GM12865 (cell line): ENCODE data around the gene CNNM2.
"Not testable (repeated sequence)": the region's sequence is repeated elsewhere in the genome, so short reads cannot be mapped to it uniquely, and the experiment has no call there.

Source experiments
- DNase-seq: peaks from one replicate; pipeline ENCODE4 v3.0.0; 2010; ENCODE audit warnings: low read depth
- H3K4me3 ChIP-seq: 2 replicates; pipeline ENCODE4 v1.5.1; 2011; ENCODE audit warnings: mild to moderate bottlenecking, low read depth, low read length, control low read depth
- TF ChIP-seq, protein P1 (sequence below): IDR thresholded peaks from 2 replicates; pipeline ENCODE4 v1.5.1; 2011; ENCODE audit warnings: low read length, control low read depth, low read depth, inconsistent platforms; ENCODE audit not compliant: insufficient read depth; ENCODE audit errors: missing control alignments

The CNNM2 gene

DNA sequence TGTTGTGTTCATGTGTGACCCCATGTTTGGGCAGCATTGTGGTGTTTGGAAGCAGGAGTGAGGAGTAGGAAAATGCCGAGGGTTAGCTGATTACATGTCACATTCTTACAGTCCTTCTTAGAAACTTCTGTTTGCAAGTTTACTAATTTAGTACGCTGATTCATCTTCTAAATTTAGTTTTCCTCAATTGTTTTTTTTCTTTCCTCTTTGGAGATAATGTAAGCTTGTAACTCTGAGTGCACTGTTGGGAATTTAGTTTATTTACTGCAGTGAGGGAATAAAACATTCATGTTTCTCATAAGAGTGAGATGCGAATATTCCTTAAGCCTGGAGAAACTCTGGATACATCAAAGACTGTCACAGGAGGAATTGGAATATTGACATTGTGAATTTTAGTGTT lies 139.9 kb downstream of the CNNM2 start:
- TF ChIP-seq, protein P1, sequence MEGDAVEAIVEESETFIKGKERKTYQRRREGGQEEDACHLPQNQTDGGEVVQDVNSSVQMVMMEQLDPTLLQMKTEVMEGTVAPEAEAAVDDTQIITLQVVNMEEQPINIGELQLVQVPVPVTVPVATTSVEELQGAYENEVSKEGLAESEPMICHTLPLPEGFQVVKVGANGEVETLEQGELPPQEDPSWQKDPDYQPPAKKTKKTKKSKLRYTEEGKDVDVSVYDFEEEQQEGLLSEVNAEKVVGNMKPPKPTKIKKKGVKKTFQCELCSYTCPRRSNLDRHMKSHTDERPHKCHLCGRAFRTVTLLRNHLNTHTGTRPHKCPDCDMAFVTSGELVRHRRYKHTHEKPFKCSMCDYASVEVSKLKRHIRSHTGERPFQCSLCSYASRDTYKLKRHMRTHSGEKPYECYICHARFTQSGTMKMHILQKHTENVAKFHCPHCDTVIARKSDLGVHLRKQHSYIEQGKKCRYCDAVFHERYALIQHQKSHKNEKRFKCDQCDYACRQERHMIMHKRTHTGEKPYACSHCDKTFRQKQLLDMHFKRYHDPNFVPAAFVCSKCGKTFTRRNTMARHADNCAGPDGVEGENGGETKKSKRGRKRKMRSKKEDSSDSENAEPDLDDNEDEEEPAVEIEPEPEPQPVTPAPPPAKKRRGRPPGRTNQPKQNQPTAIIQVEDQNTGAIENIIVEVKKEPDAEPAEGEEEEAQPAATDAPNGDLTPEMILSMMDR, result no peak
- H3K4me3 ChIP-seq, result no peak overlapping the region
- no peak for DNase-seq

GRCh38 chr10:103060575-103060974 lies 142.5 kb downstream of the CNNM2 start:
- TF ChIP-seq, protein P1, result no peak
- H3K4me3 ChIP-seq, result no peak overlapping the region
- no peak for DNase-seq

DNA sequence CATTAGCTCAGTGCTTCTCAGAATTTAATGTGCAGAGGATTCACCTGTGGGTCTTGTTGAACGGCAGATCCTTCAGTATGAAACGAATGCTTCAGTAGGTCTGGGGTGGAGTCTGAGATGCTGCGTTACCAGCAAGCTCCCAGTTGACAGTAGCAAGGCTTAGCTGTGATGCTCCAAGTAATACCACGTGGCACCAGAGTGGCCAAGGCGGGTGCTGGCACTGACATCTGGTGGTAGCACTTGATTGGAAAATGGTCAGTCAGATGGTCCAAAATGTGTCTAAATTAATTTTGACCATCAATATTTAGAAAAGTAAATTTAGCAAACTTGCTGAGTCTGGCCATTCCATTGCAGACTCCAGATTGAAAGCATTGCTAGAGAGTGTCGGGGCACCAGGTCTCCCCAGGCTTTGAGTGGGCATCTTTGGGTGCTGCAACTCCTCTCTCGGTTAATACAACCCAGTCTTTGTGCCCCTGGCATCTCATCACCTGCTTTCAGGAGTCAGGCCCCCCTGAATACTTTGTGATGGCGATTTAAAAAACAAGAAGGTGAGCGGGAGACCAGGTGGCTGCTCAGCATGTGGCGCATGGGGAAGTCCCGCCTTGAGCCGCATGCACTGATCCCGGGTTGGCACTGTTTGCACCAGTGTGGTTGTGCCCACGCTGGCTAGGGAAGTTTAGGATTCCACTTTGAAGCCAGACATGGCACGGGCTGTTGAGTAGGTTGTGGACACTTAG lies 144.9 kb downstream of the CNNM2 start:
- H3K4me3 ChIP-seq, result no peak overlapping the region
- no peak for DNase-seq
- TF ChIP-seq, protein P1, result no peak

DNA sequence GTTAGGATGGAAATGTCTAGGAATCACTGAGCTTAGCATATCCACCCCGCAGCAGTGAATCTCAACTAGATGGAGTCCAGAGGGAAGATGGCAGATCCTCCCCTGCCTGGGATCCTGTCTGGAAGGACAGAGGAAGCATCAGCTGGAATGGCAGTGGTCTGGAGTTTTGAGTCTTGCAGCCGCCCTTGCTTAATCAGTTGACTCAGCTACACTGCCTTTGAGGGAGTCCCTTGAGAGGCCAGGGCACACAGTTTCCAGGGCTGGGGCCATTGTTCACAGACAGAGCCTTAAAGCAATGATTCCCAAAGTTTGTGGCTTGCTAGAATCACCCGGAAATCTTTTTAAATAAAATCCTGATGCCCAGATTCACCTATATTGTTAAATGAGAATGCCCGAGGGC lies 146.9 kb downstream of the CNNM2 start:
- H3K4me3 ChIP-seq, result no peak overlapping the region
- TF ChIP-seq, protein P1, result no peak
- DNase-seq, result no peak

DNA sequence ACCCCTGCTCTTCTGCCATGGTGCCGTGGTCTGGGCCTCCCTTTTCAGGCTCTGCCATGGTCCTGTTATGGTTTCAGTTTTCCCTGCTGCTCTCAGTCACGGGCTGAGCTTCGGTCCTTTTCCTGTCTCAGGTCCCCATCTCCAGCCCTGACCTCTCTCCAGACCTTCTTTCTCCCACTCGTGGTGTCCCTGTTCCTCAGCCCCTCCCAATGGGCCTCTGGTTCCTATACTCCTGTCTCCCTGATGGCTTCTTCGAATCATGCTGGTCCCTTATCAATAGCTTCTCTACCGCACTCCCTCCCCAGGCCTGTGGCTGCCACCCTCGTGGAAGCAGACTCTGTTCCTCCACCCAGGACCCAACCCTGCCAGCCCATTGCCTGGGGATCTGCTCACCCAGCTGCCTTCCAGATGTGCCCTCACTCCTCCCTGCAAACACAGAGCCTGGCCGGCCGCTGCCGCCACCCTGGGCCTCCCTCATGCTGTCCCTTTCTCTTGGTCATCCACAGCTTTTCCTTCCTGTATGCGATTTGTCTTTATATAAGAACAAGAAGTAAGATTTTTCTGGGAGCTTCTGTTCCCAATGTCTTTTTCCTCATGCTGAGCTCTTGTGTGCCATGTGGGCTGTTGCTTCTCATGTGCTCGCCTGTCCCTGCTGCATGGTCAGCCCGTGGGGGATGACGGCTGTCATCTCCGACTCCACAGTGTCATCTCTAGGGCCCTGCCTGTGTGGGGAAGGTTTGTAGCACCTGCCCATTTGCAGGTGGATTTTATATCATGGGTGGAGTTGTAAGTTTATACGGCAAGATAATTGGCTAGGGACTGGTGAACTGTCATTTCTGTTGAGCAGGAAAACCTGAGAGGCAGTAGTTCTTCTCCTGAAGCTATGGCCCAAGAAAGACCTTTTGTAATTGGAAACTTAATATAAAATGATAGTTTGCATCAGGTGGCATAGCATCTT lies 148.3 kb downstream of the CNNM2 start:
- TF ChIP-seq, protein P1, result no peak
- DNase-seq, result no peak
- no peak overlapping the region for H3K4me3 ChIP-seq

- not testable (repeated sequence) for H3K4me3 ChIP-seq, DNase-seq
Observed at GRCh38 chr10:103067099-103067477, 149.0 kb downstream of the CNNM2 start.

DNA sequence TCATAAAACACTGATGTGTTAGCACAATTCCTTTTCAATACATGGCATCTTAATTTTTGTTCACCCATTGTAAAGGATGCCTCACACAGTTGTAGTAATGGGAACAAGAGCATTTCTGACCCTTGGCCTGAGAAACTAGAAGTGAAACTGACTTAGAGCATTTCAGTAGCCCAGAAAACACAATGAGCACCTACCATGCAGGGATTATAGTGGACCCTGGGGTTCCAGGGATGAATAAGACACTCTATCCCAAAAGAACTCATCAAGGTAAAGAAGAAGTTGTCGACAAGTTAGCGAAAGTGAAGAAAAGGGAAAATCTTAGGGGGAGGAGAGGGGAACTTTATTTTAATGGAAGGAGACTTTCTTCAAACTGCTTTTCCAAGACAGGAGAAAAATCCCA lies 149.4 kb downstream of the CNNM2 start:
- DNase-seq, result peak; percentile 40
- H3K4me3 ChIP-seq, result no peak overlapping the region
- TF ChIP-seq, protein P1, result no peak
